ENCODE data around the gene RRP12.
A peak's percentile ranks its signal among the peaks of the same experiment; 100 is the strongest.
"Not testable (repeated sequence)": the region's sequence is repeated elsewhere in the genome, so short reads cannot be mapped to it uniquely, and the experiment has no call there.

RRP12 gene

GRCh38 chr10:97407952-97408248 lies 6.8 kb upstream of the RRP12 start:
- no peak for DNase-seq (ENCODE audit: low read depth)

GRCh38 chr10:97407211-97407951 lies 6.2 kb upstream of the RRP12 start:
- DNase-seq (ENCODE audit: low read depth): peak; percentile 47

- DNase-seq (ENCODE audit: low read depth): not testable (repeated sequence)
Observed at GRCh38 chr10:97406483-97406882, 5.3 kb upstream of the RRP12 start.

GRCh38 chr10:97406064-97406463 lies 4.9 kb upstream of the RRP12 start:
- no peak for DNase-seq (ENCODE audit: low read depth)

- no peak for DNase-seq (ENCODE audit: low read depth)
Observed at GRCh38 chr10:97404044-97404443, 2.9 kb upstream of the RRP12 start.

- DNase-seq (ENCODE audit: low read depth): no peak
Observed at GRCh38 chr10:97401455-97401919, 347 bp upstream of the RRP12 start.

- no peak for DNase-seq (ENCODE audit: low read depth)
Observed at GRCh38 chr10:97399843-97400545, 1.1 kb downstream of the RRP12 start.

GRCh38 chr10:97396056-97396455 lies 5.1 kb downstream of the RRP12 start:
- DNase-seq (ENCODE audit: low read depth): no peak

GRCh38 chr10:97393034-97393573 lies 8.0 kb downstream of the RRP12 start:
- no peak for DNase-seq (ENCODE audit: low read depth)

- DNase-seq (ENCODE audit: low read depth): no peak
Observed at GRCh38 chr10:97390091-97390490, 11.0 kb downstream of the RRP12 start.

GRCh38 chr10:97388152-97388551 lies 13.0 kb downstream of the RRP12 start:
- no peak for DNase-seq (ENCODE audit: low read depth)

GRCh38 chr10:97385565-97385964 lies 15.6 kb downstream of the RRP12 start:
- no peak for DNase-seq (ENCODE audit: low read depth)

- DNase-seq (ENCODE audit: low read depth): no peak
Observed at GRCh38 chr10:97384641-97385040, 16.5 kb downstream of the RRP12 start.

- no peak for DNase-seq (ENCODE audit: low read depth)
Observed at GRCh38 chr10:97384156-97384555, 17.0 kb downstream of the RRP12 start.

GRCh38 chr10:97383159-97383558 lies 18.0 kb downstream of the RRP12 start:
- DNase-seq (ENCODE audit: low read depth): no peak

- no peak for DNase-seq (ENCODE audit: low read depth)
Observed at GRCh38 chr10:97381626-97382025, 19.5 kb downstream of the RRP12 start.

GRCh38 chr10:97380516-97380915 lies 20.6 kb downstream of the RRP12 start:
- DNase-seq (ENCODE audit: low read depth): no peak

GRCh38 chr10:97378933-97379921 lies 21.9 kb downstream of the RRP12 start:
- DNase-seq (ENCODE audit: low read depth): no peak

- DNase-seq (ENCODE audit: low read depth): no peak
Observed at GRCh38 chr10:97376413-97376812, 24.7 kb downstream of the RRP12 start.

GRCh38 chr10:97373456-97373855 lies 27.7 kb downstream of the RRP12 start:
- DNase-seq (ENCODE audit: low read depth): no peak

GRCh38 chr10:97372233-97372875 lies 28.8 kb downstream of the RRP12 start:
- no peak for DNase-seq (ENCODE audit: low read depth)

GRCh38 chr10:97371696-97372095 lies 29.4 kb downstream of the RRP12 start:
- no peak for DNase-seq (ENCODE audit: low read depth)
